K562 (cell line): ENCODE measurements around the gene SPEG.

Experiments used
- HDAC2 ChIP-seq: fragments of 450-650 bp; IDR thresholded peaks from 2 replicates; pipeline ENCODE4 v1.6.1; 2016; ENCODE audit warnings: mild to moderate bottlenecking
- MYNN ChIP-seq, 2 experiments: sonication (generic); formaldehyde crosslinking in 1 of 2; IDR thresholded peaks; 2 replicates each; pipeline versions ENCODE4 v1.5.0 to v1.6.1; 2016 to 2020; ENCODE audit warnings: antibody characterized with exemption in 1 of 2, missing genetic modification reagents in 1 of 2
- ZKSCAN1 ChIP-seq: fragments of 150-350 bp; IDR thresholded peaks from 2 replicates; pipeline ENCODE4 v1.6.1; 2016; ENCODE audit warnings: low read depth, low read length
- TF ChIP-seq, protein P1 (sequence below): sonication (generic); formaldehyde crosslinking; IDR thresholded peaks from 2 replicates; pipeline ENCODE4 v1.8.1; 2023; ENCODE audit warnings: mild to moderate bottlenecking, missing genetic modification reagents, moderate library complexity

DNA sequence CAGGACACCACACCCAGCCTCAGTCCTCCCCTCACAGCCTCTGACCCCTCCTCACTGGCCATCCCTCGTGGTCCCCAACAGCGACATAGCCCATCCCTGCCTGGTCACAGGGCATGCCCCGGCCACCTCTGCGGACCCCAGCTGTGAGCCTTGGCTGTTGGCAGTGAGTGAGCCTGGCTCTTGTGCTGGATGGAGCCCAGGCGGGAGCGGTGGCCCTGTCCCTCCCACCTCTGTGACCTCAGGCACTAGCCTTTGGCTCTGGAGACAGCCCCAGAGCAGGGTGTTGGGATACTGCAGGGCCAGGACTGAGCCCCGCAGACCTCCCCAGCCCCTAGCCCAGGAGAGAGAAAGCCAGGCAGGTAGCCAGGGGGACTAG is 8.6 kb upstream of the SPEG start:
- TF ChIP-seq HDAC2 (no peak), ZKSCAN1 (no peak), MYNN (IDR thresholded peaks at IDR 0.05) (no peak), MYNN (CRISPR knock-in tag; IDR thresholded peaks at IDR 0.05) (no peak)
- TF ChIP-seq, protein P1, sequence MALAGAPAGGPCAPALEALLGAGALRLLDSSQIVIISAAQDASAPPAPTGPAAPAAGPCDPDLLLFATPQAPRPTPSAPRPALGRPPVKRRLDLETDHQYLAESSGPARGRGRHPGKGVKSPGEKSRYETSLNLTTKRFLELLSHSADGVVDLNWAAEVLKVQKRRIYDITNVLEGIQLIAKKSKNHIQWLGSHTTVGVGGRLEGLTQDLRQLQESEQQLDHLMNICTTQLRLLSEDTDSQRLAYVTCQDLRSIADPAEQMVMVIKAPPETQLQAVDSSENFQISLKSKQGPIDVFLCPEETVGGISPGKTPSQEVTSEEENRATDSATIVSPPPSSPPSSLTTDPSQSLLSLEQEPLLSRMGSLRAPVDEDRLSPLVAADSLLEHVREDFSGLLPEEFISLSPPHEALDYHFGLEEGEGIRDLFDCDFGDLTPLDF (CRISPR knock-in tag), result no peak
